Bronchial epithelial cell (primary cell): ENCODE results near the gene CTBP1. TPM values are rescaled to one million over a fixed set of nuclear protein-coding genes. Genes with fewer than 3 reads are reported as not detected.

Experiments used
- DNase-seq: peaks from one replicate; pipeline ENCODE4 v3.0.0-alpha.2; 2010; ENCODE audit warnings: low read depth
- FAIRE-seq: peaks from 2 replicates; lab custom pipeline; 2011; peaks lifted over from hg19 to GRCh38; lab: Jason Lieb, UNC
- H3K27me3 ChIP-seq: 2 replicates; pipeline ENCODE4 v1.5.1; 2011; ENCODE audit warnings: low read length; ENCODE audit not compliant: control insufficient read depth, insufficient read depth
- H3K36me3 ChIP-seq: 2 replicates; pipeline ENCODE4 v1.5.1; 2011; ENCODE audit warnings: low read length; ENCODE audit not compliant: control insufficient read depth, insufficient read depth
- H3K4me3 ChIP-seq: 2 replicates; pipeline ENCODE4 v1.5.1; 2011; ENCODE audit warnings: mild to moderate bottlenecking, low read depth, low read length, control low read depth
- CTCF ChIP-seq: IDR thresholded peaks from 2 replicates; pipeline ENCODE4 v1.5.1; 2011; ENCODE audit warnings: mild to moderate bottlenecking, moderate library complexity, low read length, control low read depth, inconsistent platforms; ENCODE audit not compliant: insufficient read depth, severe bottlenecking
- total RNA-seq: library from RNA; depleted of rRNA; stranded (reverse); fragments of >200 nt; gene quantifications from 2 replicates; pipeline ENCODE4 v1.2.1, GENCODE V29; 2014

CTBP1 gene
- total RNA-seq, 1 donor from 2014 or later = 173 TPM

- DNase-seq = no peak
- FAIRE-seq = no peak
- no peaks in the 10 kb centered on the region for H3K36me3 ChIP-seq
- H3K4me3 ChIP-seq = no peak overlapping the region
- no peak for TF ChIP-seq CTCF
- no peaks in the 10 kb centered on the region for H3K27me3 ChIP-seq
These were observed 28.1 kb upstream of the CTBP1 start for GRCh38 chr4:1276984-1277383.

DNA sequence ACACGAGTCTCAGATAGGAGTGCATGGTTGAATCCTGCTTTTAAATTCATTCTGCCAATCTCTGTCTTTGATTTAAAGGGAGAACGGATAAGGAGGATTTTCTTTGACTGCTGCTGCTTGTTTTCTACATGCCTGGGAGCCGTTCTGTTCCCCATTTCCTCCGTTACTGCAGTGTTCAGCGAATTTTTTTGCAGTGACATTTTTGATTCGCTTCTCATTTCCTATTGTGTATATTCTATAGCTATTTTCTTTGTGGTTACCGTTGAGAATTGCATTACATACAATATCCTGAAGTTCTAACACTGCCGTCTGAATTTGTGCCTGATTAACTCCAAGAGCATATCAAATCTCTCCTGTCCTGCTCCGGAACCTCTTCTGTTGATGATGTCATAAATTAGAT lies 25.9 kb upstream of the CTBP1 start:
- Histone ChIP-seq H3K4me3 (no peak overlapping the region), H3K27me3 (no peaks in the 10 kb centered on the region), H3K36me3 (no peaks in the 10 kb centered on the region)
- no peak for TF ChIP-seq CTCF
- DNase-seq (no peak), FAIRE-seq (no peak)

DNA sequence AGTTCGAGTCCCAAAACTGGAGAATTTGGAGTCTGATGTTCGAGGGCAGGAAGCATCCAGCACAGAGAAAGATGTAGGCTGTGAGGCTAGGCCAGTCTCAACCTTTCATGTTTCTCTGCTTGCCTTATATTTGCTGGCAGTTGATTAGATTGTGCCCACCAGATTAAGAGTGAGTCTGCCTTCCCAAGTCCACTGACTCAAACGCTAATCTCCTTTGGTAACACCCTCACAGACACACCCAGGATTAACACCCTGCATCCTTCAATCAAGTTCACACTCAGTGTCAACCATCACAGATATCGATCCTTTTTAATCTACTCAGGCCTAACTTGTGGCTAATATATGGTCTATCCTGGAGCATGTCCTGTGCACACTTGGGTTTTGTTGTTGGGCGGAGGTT lies 22.8 kb upstream of the CTBP1 start:
- no peak for FAIRE-seq
- DNase-seq = no peak
- no peak for TF ChIP-seq CTCF

GRCh38 chr4:1269209-1269608 lies 20.3 kb upstream of the CTBP1 start:
- no peaks in the 10 kb centered on the region for H3K36me3 ChIP-seq
- TF ChIP-seq CTCF = no peak
- FAIRE-seq = no peak

More for the DNA sequence above, 22.8 kb upstream of the CTBP1 start:
- Histone ChIP-seq H3K27me3 (no peaks in the 10 kb centered on the region), H3K36me3 (no peaks in the 10 kb centered on the region), H3K4me3 (no peak overlapping the region)

DNA sequence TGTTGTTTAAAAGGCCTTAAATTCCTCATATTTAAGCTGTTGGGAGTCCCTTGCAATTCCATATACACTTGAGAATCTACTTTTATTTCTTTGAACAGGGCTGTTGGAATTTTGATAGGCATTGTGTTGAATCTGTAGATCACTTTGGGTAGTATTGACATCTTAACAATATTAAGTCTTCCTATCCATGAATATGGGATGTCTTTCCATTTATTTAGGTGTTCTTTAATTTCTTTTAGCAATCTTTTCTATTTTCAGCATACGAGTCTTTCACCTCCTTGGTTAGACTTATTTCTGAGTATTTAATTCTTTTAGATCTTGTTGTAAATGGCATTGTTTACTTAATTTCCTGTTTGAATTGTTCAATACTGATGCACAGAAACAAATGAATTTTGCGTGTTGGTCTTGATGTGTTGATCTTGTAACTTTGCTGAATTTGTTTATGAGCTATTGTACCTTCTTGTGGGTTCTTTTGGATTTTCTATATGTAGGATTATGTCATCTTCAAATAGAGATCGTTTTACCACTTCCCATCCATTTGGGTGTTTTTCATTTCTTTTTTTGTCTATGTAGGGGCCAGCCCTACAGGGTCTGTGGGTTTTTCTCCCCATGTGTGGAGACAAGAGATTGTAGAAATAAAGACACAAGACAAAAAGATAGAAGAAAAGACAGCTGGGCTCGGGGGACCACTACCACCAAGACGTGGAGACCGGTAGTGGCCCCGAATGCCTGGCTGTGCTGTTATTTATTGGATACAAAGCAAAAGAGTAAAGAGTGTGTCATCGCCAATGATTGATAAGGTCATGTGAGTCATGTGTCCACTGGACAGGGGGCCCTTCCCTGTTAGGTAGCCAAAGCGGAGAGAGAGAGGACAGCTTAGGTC lies 18.2 kb upstream of the CTBP1 start:
- TF ChIP-seq CTCF = no peak
- H3K4me3 ChIP-seq = no peak overlapping the region
- H3K36me3 ChIP-seq = no peaks in the 10 kb centered on the region
- DNase-seq (no peak), FAIRE-seq (no peak)
- no peaks in the 10 kb centered on the region for H3K27me3 ChIP-seq

More at GRCh38 chr4:1269209-1269608, 20.3 kb upstream of the CTBP1 start:
- no peaks in the 10 kb centered on the region for H3K27me3 ChIP-seq
- H3K4me3 ChIP-seq = no peak overlapping the region
- DNase-seq = no peak
